Pulmonary artery endothelial cell (primary cell): ENCODE results near the gene ZIC1. TPM values are rescaled to one million over a fixed set of nuclear protein-coding genes. Genes with fewer than 3 reads are reported as not detected.

ENCODE experiments used
- DNase-seq: peaks from one replicate; pipeline ENCODE4 v3.0.0-alpha.2; 2011; ENCODE audit warnings: low read depth, low spot score
- total RNA-seq: library from RNA; depleted of rRNA; stranded (reverse); fragments of >200 nt; gene quantifications from 2 replicates; pipeline ENCODE4 v1.2.3, GENCODE V29; 2014

ZIC1 gene
- total RNA-seq, 1 donor from 2014 or later = 6.9 TPM

GRCh38 chr3:147422196-147422595 lies 13.0 kb downstream of the ZIC1 start:
- no peak for DNase-seq

- DNase-seq = no peak
Observed at GRCh38 chr3:147422601-147423536, 13.7 kb downstream of the ZIC1 start.

- DNase-seq = no peak
Observed at GRCh38 chr3:147423537-147423797, 14.3 kb downstream of the ZIC1 start.

- DNase-seq = no peak
Observed at GRCh38 chr3:147423798-147424580, 14.8 kb downstream of the ZIC1 start.

- DNase-seq = no peak
Observed at GRCh38 chr3:147424581-147425387, 15.6 kb downstream of the ZIC1 start.

GRCh38 chr3:147425388-147425850 lies 16.3 kb downstream of the ZIC1 start:
- DNase-seq = no peak

- no peak for DNase-seq
Observed at GRCh38 chr3:147426931-147427330, 17.8 kb downstream of the ZIC1 start.

- no peak for DNase-seq
Observed at GRCh38 chr3:147427746-147428145, 18.6 kb downstream of the ZIC1 start.

GRCh38 chr3:147428326-147428725 lies 19.2 kb downstream of the ZIC1 start:
- no peak for DNase-seq

- DNase-seq = no peak
Observed at GRCh38 chr3:147428754-147429153, 19.6 kb downstream of the ZIC1 start.

- DNase-seq = no peak
Observed at GRCh38 chr3:147431751-147432150, 22.6 kb downstream of the ZIC1 start.

- DNase-seq = no peak
Observed at GRCh38 chr3:147447224-147447623, 38.1 kb downstream of the ZIC1 start.

GRCh38 chr3:147449669-147450068 lies 40.5 kb downstream of the ZIC1 start:
- DNase-seq = no peak

GRCh38 chr3:147458995-147459704 lies 50.0 kb downstream of the ZIC1 start:
- DNase-seq = no peak

- DNase-seq = no peak
Observed at GRCh38 chr3:147462856-147463255, 53.7 kb downstream of the ZIC1 start.

Other genes starting within 250 kb of the ZIC1 start
- 0.78 and 0.99 TPM in 2 replicates for gene ZIC4, start 2.8 kb upstream of the ZIC1 start, total RNA-seq